ENCODE measurements around the gene GRP. TPM values are rescaled to one million over a fixed set of nuclear protein-coding genes. Genes with fewer than 3 reads are reported as not detected.

Gene GRP
- total RNA-seq, 1 donor from 2014 or later, result not detected

- intact Hi-C loops (cut with DNase I), result no loop called here
- H3K4me3 ChIP-seq, result no peak overlapping the region
- ATAC-seq, result no peak
- no peaks in the 10 kb centered on the region for H3K27me3 ChIP-seq
- no peaks in the 10 kb centered on the region for H3K9me3 ChIP-seq
- TF ChIP-seq CTCF (IDR thresholded peaks at IDR 0.05), result no peak
- H3K36me3 ChIP-seq, result no peaks in the 10 kb centered on the region
- no peak for DNase-seq
- H3K4me1 ChIP-seq, result no peaks in the 10 kb centered on the region
- H3K27ac ChIP-seq, result no peak overlapping the region
These were observed 30.9 kb upstream of the GRP start for GRCh38 chr18:59189008-59189407.

GRCh38 chr18:59189746-59190145, 30.2 kb upstream of the GRP start:
- H3K4me1 ChIP-seq, result no peaks in the 10 kb centered on the region
- no peak overlapping the region for H3K27ac ChIP-seq
- DNase-seq (no peak), ATAC-seq (no peak)
- no peaks in the 10 kb centered on the region for H3K36me3 ChIP-seq
- no peak for TF ChIP-seq CTCF (IDR thresholded peaks at IDR 0.05)
- intact Hi-C loops (cut with DNase I), result no loop called here
- H3K4me3 ChIP-seq, result no peak overlapping the region
- H3K9me3 ChIP-seq, result no peaks in the 10 kb centered on the region
- no peaks in the 10 kb centered on the region for H3K27me3 ChIP-seq

GRCh38 chr18:59196161-59196725, 23.7 kb upstream of the GRP start:
- Histone ChIP-seq H3K4me1 (no peaks in the 10 kb centered on the region), H3K36me3 (no peaks in the 10 kb centered on the region), H3K4me3 (no peak overlapping the region), H3K27ac (no peak overlapping the region), H3K9me3 (no peaks in the 10 kb centered on the region), H3K27me3 (peaks cover 4% of the 10 kb centered on the region)
- no peak for TF ChIP-seq CTCF (IDR thresholded peaks at IDR 0.05)
- DNase-seq (no peak), ATAC-seq (no peak)
- intact Hi-C loops (cut with DNase I), result no loop called here

- TF ChIP-seq CTCF (IDR thresholded peaks at IDR 0.05), result no peak
- no peak for ATAC-seq
- Histone ChIP-seq H3K9me3 (no peaks in the 10 kb centered on the region), H3K4me3 (no peak overlapping the region), H3K27me3 (peaks cover 4% of the 10 kb centered on the region), H3K36me3 (no peaks in the 10 kb centered on the region), H3K4me1 (no peaks in the 10 kb centered on the region), H3K27ac (no peak overlapping the region)
- no peak for DNase-seq
- intact Hi-C loops (cut with DNase I), result no loop called here
These were observed 22.3 kb upstream of the GRP start for GRCh38 chr18:59197636-59198035.

- H3K27ac ChIP-seq, result no peak overlapping the region
- intact Hi-C loops (cut with DNase I), result no loop called here
- DNase-seq (no peak), ATAC-seq (no peak)
- no peak overlapping the region for H3K4me3 ChIP-seq
- no peaks in the 10 kb centered on the region for H3K4me1 ChIP-seq
- H3K9me3 ChIP-seq, result no peaks in the 10 kb centered on the region
- TF ChIP-seq CTCF (IDR thresholded peaks at IDR 0.05), result no peak
- H3K27me3 ChIP-seq, result peaks cover 4% of the 10 kb centered on the region
- H3K36me3 ChIP-seq, result no peaks in the 10 kb centered on the region
These were observed 21.7 kb upstream of the GRP start for GRCh38 chr18:59198215-59198614.

GRCh38 chr18:59200787-59201186, 19.2 kb upstream of the GRP start:
- Histone ChIP-seq H3K36me3 (no peaks in the 10 kb centered on the region), H3K4me3 (no peak overlapping the region), H3K27me3 (peaks cover 4% of the 10 kb centered on the region), H3K4me1 (no peaks in the 10 kb centered on the region), H3K27ac (no peak overlapping the region), H3K9me3 (no peaks in the 10 kb centered on the region)
- intact Hi-C loops (cut with DNase I), result no loop called here
- ATAC-seq (no peak), DNase-seq (no peak)
- TF ChIP-seq CTCF (IDR thresholded peaks at IDR 0.05), result no peak

Data from upper lobe of right lung (tissue), 1 donor.